Osteoblast (primary cell): ENCODE measurements around the gene RNF215. TPM values are rescaled to one million over a fixed set of nuclear protein-coding genes. Genes with fewer than 3 reads are reported as not detected.

Experiments used
- DNase-seq: peaks from one replicate; pipeline ENCODE4 v3.0.0; 2011; ENCODE audit warnings: low spot score, mixed read lengths; ENCODE audit not compliant: insufficient read length; ENCODE audit errors: missing footprints
- H2AFZ ChIP-seq: 2 replicates; pipeline ENCODE4 v1.6.0; 2011; ENCODE audit warnings: mild to moderate bottlenecking, low read length
- H3K27ac ChIP-seq: 2 replicates; pipeline ENCODE4 v1.5.1; 2011; ENCODE audit warnings: mild to moderate bottlenecking, low read depth, low read length, moderate library complexity
- H3K27me3 ChIP-seq: 2 replicates; pipeline ENCODE4 v1.6.0; 2012; ENCODE audit warnings: mild to moderate bottlenecking, control low read depth, inconsistent platforms, low read length, moderate library complexity; ENCODE audit not compliant: insufficient read depth
- H3K36me3 ChIP-seq: 2 replicates; pipeline ENCODE4 v1.5.1; 2011; ENCODE audit warnings: mild to moderate bottlenecking, low read length, control low read depth, moderate library complexity; ENCODE audit not compliant: insufficient read depth
- H3K4me1 ChIP-seq: 2 replicates; pipeline ENCODE4 v1.5.1; 2011; ENCODE audit warnings: mild to moderate bottlenecking, low read length, control low read depth, moderate library complexity; ENCODE audit not compliant: insufficient read depth
- H3K4me2 ChIP-seq: 2 replicates; pipeline ENCODE4 v1.6.0; 2011; ENCODE audit warnings: mild to moderate bottlenecking, low read length; ENCODE audit not compliant: insufficient read depth
- H3K4me3 ChIP-seq: fragments of 200-600 bp; sonication (generic); 3 replicates; pipeline ENCODE4 v1.5.1; 2012; ENCODE audit warnings: mild to moderate bottlenecking, low read length, inconsistent platforms; ENCODE audit not compliant: insufficient read depth
- H3K79me2 ChIP-seq: 2 replicates; pipeline ENCODE4 v1.6.0; 2012; ENCODE audit warnings: mild to moderate bottlenecking, low read length, control low read depth, inconsistent platforms; ENCODE audit not compliant: insufficient read depth
- H3K9me3 ChIP-seq: 2 replicates; pipeline ENCODE4 v1.5.1; 2011; ENCODE audit warnings: low read depth, low read length, control low read depth
- H4K20me1 ChIP-seq: 2 replicates; pipeline ENCODE4 v1.6.0; 2012; ENCODE audit warnings: mild to moderate bottlenecking, low read length, control low read depth; ENCODE audit not compliant: insufficient read depth
- total RNA-seq: library from RNA; depleted of rRNA; stranded (reverse); fragments of >200 nt; gene quantifications from 2 replicates; pipeline ENCODE4 v1.2.3, GENCODE V29; 2012
- TF ChIP-seq, protein P1 (sequence below): IDR thresholded peaks from 2 replicates; pipeline ENCODE4 v1.5.1; 2011; ENCODE audit warnings: mild to moderate bottlenecking, low read depth, low read length, moderate library complexity; ENCODE audit errors: extremely low read depth

The RNF215 gene
- total RNA-seq, 1 donor: 20.6 TPM

DNA sequence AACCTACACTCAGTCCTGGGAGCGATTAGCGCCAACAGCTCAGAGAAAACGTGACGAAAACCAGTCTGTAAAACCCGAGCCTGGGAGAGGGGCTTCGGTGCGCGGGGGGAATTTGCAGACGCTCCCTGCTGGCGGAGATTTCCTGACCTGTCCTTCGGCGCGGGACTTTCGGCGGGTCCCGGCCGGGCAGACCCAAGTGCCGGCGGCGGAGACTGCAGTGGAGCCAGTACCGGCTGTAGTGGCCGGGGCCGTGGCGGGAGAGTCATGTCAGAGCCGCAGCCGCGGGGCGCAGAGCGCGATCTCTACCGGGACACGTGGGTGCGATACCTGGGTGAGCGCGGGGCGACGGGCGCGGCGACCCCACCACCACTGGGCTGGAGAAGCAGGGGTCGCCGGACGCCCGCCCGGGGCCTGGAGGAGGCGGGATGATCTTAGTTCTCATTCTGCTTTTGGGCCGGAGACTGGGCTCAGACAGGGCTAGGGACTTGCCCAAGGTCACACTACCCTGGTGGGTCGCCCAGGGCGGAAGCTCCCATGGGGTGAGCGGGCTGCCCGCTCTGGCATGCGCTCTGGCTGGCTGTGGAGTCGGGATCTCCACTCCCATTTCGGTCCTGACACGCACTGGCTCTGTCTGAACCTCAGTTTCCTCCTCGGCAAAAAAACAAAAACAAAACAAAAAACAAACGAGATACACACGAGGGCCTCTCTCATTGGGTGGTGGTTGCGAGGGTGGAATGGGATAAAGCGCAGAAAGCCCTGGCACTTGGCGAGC is 38.6 kb upstream of the RNF215 start, which contains the start of gene MTFP1:
Gene MTFP1 (plus strand): TSS at position 153 of the 772 bp plus-strand sequence. CDS start 112 bp downstream, at position 265.
- peaks cover 50% of the 10 kb centered on the region for H3K4me1 ChIP-seq
- H3K4me3 ChIP-seq: peak within 1 kb of the TSS; percentile 79

DNA sequence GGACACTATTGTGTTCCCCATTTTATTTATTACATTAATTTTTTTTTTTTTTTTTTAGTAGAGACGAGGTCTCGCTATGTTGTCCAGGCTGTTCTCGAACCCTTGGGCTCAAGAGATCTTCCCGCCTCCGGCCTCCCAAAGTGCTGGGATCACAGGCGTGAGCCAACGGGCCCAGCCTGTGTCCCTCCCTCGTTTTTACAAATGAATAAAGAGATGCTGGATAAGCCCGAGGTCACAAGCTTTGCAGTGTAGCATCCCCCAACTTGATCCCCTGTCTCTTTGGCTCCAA is 38.1 kb upstream of the RNF215 start:
- peaks cover 56% of the 10 kb centered on the region for H3K4me1 ChIP-seq

More for the DNA sequence above, 38.6 kb upstream of the RNF215 start, which contains the start of gene MTFP1:
- H3K27ac ChIP-seq: peak within 1 kb of the TSS; percentile 97
- peak within 1 kb of the TSS; percentile 84 for H2AFZ ChIP-seq
- TF ChIP-seq, protein P1, sequence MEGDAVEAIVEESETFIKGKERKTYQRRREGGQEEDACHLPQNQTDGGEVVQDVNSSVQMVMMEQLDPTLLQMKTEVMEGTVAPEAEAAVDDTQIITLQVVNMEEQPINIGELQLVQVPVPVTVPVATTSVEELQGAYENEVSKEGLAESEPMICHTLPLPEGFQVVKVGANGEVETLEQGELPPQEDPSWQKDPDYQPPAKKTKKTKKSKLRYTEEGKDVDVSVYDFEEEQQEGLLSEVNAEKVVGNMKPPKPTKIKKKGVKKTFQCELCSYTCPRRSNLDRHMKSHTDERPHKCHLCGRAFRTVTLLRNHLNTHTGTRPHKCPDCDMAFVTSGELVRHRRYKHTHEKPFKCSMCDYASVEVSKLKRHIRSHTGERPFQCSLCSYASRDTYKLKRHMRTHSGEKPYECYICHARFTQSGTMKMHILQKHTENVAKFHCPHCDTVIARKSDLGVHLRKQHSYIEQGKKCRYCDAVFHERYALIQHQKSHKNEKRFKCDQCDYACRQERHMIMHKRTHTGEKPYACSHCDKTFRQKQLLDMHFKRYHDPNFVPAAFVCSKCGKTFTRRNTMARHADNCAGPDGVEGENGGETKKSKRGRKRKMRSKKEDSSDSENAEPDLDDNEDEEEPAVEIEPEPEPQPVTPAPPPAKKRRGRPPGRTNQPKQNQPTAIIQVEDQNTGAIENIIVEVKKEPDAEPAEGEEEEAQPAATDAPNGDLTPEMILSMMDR: no peak
- H3K9me3 ChIP-seq: no peaks in the 10 kb centered on the region
- peaks cover 11% of the 10 kb centered on the region for H3K36me3 ChIP-seq
- peak within 1 kb of the TSS; percentile 93 for H3K4me2 ChIP-seq
- no peaks in the 10 kb centered on the region for H4K20me1 ChIP-seq
- H3K27me3 ChIP-seq: no peaks in the 10 kb centered on the region
- no peak for DNase-seq
- peaks cover 3% of the 10 kb centered on the region for H3K79me2 ChIP-seq

DNA sequence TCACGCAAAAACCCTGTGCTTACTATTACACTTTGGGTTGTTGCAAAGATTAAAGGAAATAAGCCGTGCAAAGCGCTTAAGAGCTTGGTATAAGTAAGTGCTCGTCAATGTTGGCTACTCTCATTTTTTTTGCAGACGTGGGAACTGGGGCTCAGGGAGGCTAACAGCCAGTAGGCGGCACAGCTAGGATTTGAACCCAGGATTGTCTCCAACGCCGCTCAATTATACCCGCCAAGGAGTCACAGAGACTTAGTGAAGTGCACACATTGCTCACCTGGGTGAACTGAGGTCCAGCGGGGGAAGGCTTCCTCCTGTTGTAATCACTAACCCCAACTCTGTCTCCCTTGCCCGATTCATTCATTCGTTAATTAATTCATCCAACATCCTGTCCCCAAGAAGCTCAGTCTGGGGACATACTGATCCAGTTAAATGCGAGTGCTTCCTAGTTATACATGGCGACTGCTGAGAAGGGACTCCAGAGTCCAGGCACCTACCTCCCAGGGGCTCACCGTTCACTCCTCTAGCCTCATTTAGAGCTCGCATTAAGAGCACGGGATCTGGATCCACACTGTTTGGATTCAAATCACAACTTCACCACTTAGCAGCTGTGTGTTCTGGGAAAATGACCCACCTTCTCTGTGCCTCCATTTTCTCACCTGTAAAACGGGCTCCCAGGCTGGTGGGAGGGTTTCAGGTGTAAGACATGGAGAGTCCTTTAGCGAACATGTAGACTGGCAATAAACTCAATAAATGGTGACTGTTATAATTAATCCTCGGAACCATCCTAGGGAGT is 37.5 kb upstream of the RNF215 start:
- H3K9me3 ChIP-seq: no peaks in the 10 kb centered on the region
- peaks cover 3% of the 10 kb centered on the region for H3K79me2 ChIP-seq
- H2AFZ ChIP-seq: peak overlapping the region; percentile 84
- no peak for DNase-seq
- H3K27ac ChIP-seq: peak overlapping the region; percentile 97
- peak overlapping the region; percentile 73 for H3K4me3 ChIP-seq
- TF ChIP-seq, protein P1: peak; percentile 12
- H3K36me3 ChIP-seq: peaks cover 11% of the 10 kb centered on the region
- no peaks in the 10 kb centered on the region for H3K27me3 ChIP-seq
- H4K20me1 ChIP-seq: no peaks in the 10 kb centered on the region
- H3K4me1 ChIP-seq: peaks cover 61% of the 10 kb centered on the region
- peak overlapping the region; percentile 93 for H3K4me2 ChIP-seq

More for the DNA sequence above, 38.1 kb upstream of the RNF215 start:
- Histone ChIP-seq H3K36me3 (peaks cover 11% of the 10 kb centered on the region), H3K4me2 (peak overlapping the region; percentile 93), H3K27ac (peak overlapping the region; percentile 97), H3K79me2 (peaks cover 3% of the 10 kb centered on the region), H2AFZ (peak overlapping the region; percentile 80), H3K9me3 (no peaks in the 10 kb centered on the region), H3K27me3 (no peaks in the 10 kb centered on the region), H3K4me3 (peak overlapping the region; percentile 79), H4K20me1 (no peaks in the 10 kb centered on the region)
- no peak for DNase-seq
- TF ChIP-seq, protein P1: no peak
